ENCODE results near the gene STRN3.

Gene STRN3

DNA sequence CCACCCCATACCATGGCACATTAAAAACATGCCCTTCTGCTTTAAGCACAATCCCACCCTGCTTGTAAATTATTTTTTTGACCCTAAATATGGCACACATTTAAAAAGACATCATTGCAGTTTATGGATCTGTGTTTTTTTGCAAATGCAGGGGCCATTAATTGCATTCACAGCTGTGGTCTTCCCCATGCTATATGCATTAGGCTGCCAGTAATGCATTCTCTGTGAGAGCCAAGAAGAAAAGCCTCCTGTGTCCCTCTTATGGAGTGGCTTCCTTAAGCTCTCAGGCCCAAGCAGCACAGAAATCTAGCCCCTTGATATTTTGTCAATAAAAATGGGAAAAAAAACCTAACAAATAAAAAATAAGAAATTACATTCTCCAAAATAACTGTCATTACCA is 172.2 kb downstream of the STRN3 start:
- no peak for DNase-seq (ENCODE audit: low spot score)
- Histone ChIP-seq H3K4me3 (ENCODE audit: low read length in 2 of 2) (no peak overlapping the region), H3K9ac (ENCODE audit: low read depth, low read length, poor library complexity) (no peak overlapping the region), H2AK5ac (ENCODE audit: low read depth, low read length) (no peak overlapping the region), H2BK12ac (ENCODE audit: low read length) (no peak overlapping the region), H4K91ac (ENCODE audit: low read depth, low read length, poor library complexity) (no peak overlapping the region), H3K4ac (ENCODE audit: low read length) (no peak overlapping the region), H3K18ac (ENCODE audit: low read length) (no peak overlapping the region), H2BK5ac (ENCODE audit: low read length) (no peak overlapping the region), H2BK15ac (ENCODE audit: low read length) (no peak overlapping the region), H3K36me3 (replicated peaks in 1 of 2; ENCODE audit: control insufficient read depth in 2 of 2, insufficient read depth in 2 of 2, low read length in 2 of 2) (no peaks in the 10 kb centered on the region), H3K79me1 (ENCODE audit: low read depth, low read length) (no peaks in the 10 kb centered on the region), H3K14ac (ENCODE audit: low read length) (no peak overlapping the region), H2AFZ (ENCODE audit: low read length) (no peak overlapping the region), H3K9me3 (replicated peaks in 1 of 2; ENCODE audit: control insufficient read depth in 2 of 2, insufficient read depth in 1 of 2, low read depth in 1 of 2, low read length in 2 of 2) (no peaks in the 10 kb centered on the region), H3K4me1 (ENCODE audit: control insufficient read depth in 2 of 2, insufficient read depth in 1 of 2, low read depth in 1 of 2, low read length in 2 of 2) (no peaks in the 10 kb centered on the region), H3K23ac (ENCODE audit: low read depth, low read length, poor library complexity) (no peak overlapping the region), H3K27ac (replicated peaks; ENCODE audit: low read length) (no peak overlapping the region), H3K27me3 (ENCODE audit: control insufficient read depth in 3 of 3, insufficient read depth in 3 of 3, low read depth in 1 of 3, low read length in 3 of 3) (peaks cover 0 to 3% (median 0%) of the 10 kb centered on the region in 3 experiments), H2BK120ac (ENCODE audit: low read depth, low read length) (no peak overlapping the region), H3K4me2 (ENCODE audit: insufficient read depth, low read length, poor library complexity, severe bottlenecking) (no peak overlapping the region), H4K8ac (ENCODE audit: low read depth, low read length) (no peak overlapping the region)

DNA sequence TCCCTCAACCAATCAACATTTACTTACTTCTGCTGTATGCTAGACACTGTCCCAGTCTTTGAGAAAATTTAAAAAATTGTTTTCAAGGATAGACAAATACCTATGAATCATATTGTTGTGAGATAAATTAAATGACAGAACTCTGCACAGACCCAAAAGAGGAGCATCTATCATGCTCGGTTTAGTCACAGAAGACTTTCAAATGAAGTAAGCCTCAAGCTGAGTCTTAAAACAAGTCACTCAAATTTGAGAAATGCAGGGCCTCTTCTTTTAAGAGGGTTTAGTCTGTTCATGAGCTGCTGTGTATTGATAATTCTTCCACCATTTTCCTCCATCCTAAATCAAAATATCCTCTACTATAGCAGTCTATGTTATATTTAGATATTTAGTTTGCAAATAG is 176.2 kb downstream of the STRN3 start:
- no peak overlapping the region for H3K4ac ChIP-seq (ENCODE audit: low read length)
- no peak overlapping the region for H3K14ac ChIP-seq (ENCODE audit: low read length)
- no peak overlapping the region for H2BK15ac ChIP-seq (ENCODE audit: low read length)
- no peak overlapping the region for H2AFZ ChIP-seq (ENCODE audit: low read length)
- H3K4me2 ChIP-seq (ENCODE audit: insufficient read depth, low read length, poor library complexity, severe bottlenecking) = no peak overlapping the region
- no peak overlapping the region for H2BK120ac ChIP-seq (ENCODE audit: low read depth, low read length)
- no peak overlapping the region for H3K27ac ChIP-seq (replicated peaks; ENCODE audit: low read length)
- no peaks in the 10 kb centered on the region for H3K4me1 ChIP-seq (ENCODE audit: control insufficient read depth in 2 of 2, insufficient read depth in 1 of 2, low read depth in 1 of 2, low read length in 2 of 2)
- H3K9ac ChIP-seq (ENCODE audit: low read depth, low read length, poor library complexity) = no peak overlapping the region
- H2BK12ac ChIP-seq (ENCODE audit: low read length) = no peak overlapping the region
- no peak overlapping the region for H2AK5ac ChIP-seq (ENCODE audit: low read depth, low read length)
- H4K91ac ChIP-seq (ENCODE audit: low read depth, low read length, poor library complexity) = no peak overlapping the region
- WGBS, 2 donors (ENCODE audit: extremely low coverage in 2 of 2, insufficient read length in 2 of 2, insufficient replicate concordance in 1 of 2) = no CpG with 5 or more reads among the region's 1 CpG
- H3K36me3 ChIP-seq (replicated peaks in 1 of 2; ENCODE audit: control insufficient read depth in 2 of 2, insufficient read depth in 2 of 2, low read length in 2 of 2) = no peaks in the 10 kb centered on the region
- H3K18ac ChIP-seq (ENCODE audit: low read length) = no peak overlapping the region
- H2BK5ac ChIP-seq (ENCODE audit: low read length) = no peak overlapping the region
- DNase-seq (ENCODE audit: low spot score) = no peak
- H3K27me3 ChIP-seq (ENCODE audit: control insufficient read depth in 3 of 3, insufficient read depth in 3 of 3, low read depth in 1 of 3, low read length in 3 of 3) = peaks cover 0 to 3% (median 0%) of the 10 kb centered on the region in 3 experiments
- no peak overlapping the region for H3K4me3 ChIP-seq (ENCODE audit: low read length in 2 of 2)
- H3K23ac ChIP-seq (ENCODE audit: low read depth, low read length, poor library complexity) = no peak overlapping the region
- H3K9me3 ChIP-seq (replicated peaks in 1 of 2; ENCODE audit: control insufficient read depth in 2 of 2, insufficient read depth in 1 of 2, low read depth in 1 of 2, low read length in 2 of 2) = no peaks in the 10 kb centered on the region
- H4K8ac ChIP-seq (ENCODE audit: low read depth, low read length) = no peak overlapping the region
- H3K79me1 ChIP-seq (ENCODE audit: low read depth, low read length) = no peaks in the 10 kb centered on the region

DNA sequence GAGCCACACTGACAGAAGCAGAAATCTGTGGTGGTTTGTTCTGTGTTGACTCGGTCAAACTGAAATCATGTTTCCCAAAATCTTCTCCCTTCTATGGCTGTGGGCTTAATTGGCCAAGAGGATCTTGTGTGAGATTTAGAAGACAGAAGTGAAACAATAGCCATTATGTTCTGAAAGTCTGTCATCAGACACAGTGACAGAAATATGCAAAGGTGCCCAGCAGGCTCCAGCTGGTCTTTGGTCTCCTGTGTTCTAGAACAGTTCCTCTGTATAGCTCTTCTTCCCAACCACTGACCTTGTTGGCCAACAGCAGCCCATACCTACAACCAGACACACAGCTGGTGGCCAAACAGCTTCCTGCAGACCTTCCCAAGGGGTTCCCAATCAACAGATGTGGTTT is 176.8 kb downstream of the STRN3 start:
- H2BK12ac ChIP-seq (ENCODE audit: low read length) = no peak overlapping the region
- no peak overlapping the region for H3K27ac ChIP-seq (replicated peaks; ENCODE audit: low read length)
- no peak overlapping the region for H2AK5ac ChIP-seq (ENCODE audit: low read depth, low read length)
- H2AFZ ChIP-seq (ENCODE audit: low read length) = no peak overlapping the region
- H3K4me1 ChIP-seq (ENCODE audit: control insufficient read depth in 2 of 2, insufficient read depth in 1 of 2, low read depth in 1 of 2, low read length in 2 of 2) = no peaks in the 10 kb centered on the region
- no peaks in the 10 kb centered on the region for H3K9me3 ChIP-seq (replicated peaks in 1 of 2; ENCODE audit: control insufficient read depth in 2 of 2, insufficient read depth in 1 of 2, low read depth in 1 of 2, low read length in 2 of 2)
- no CpG with 5 or more reads among the region's 1 CpG for WGBS, 2 donors (ENCODE audit: extremely low coverage in 2 of 2, insufficient read length in 2 of 2, insufficient replicate concordance in 1 of 2)
- peaks cover 0 to 3% (median 0%) of the 10 kb centered on the region in 3 experiments for H3K27me3 ChIP-seq (ENCODE audit: control insufficient read depth in 3 of 3, insufficient read depth in 3 of 3, low read depth in 1 of 3, low read length in 3 of 3)
- no peak overlapping the region for H3K4me2 ChIP-seq (ENCODE audit: insufficient read depth, low read length, poor library complexity, severe bottlenecking)
- no peak overlapping the region for H3K4me3 ChIP-seq (ENCODE audit: low read length in 2 of 2)
- H2BK120ac ChIP-seq (ENCODE audit: low read depth, low read length) = no peak overlapping the region
- H3K9ac ChIP-seq (ENCODE audit: low read depth, low read length, poor library complexity) = no peak overlapping the region
- no peaks in the 10 kb centered on the region for H3K36me3 ChIP-seq (replicated peaks in 1 of 2; ENCODE audit: control insufficient read depth in 2 of 2, insufficient read depth in 2 of 2, low read length in 2 of 2)
- no peak overlapping the region for H3K14ac ChIP-seq (ENCODE audit: low read length)
- H3K18ac ChIP-seq (ENCODE audit: low read length) = no peak overlapping the region
- no peak overlapping the region for H2BK15ac ChIP-seq (ENCODE audit: low read length)
- no peak overlapping the region for H3K4ac ChIP-seq (ENCODE audit: low read length)
- DNase-seq (ENCODE audit: low spot score) = no peak
- no peak overlapping the region for H4K91ac ChIP-seq (ENCODE audit: low read depth, low read length, poor library complexity)
- no peak overlapping the region for H4K8ac ChIP-seq (ENCODE audit: low read depth, low read length)
- H3K79me1 ChIP-seq (ENCODE audit: low read depth, low read length) = no peaks in the 10 kb centered on the region
- H3K23ac ChIP-seq (ENCODE audit: low read depth, low read length, poor library complexity) = no peak overlapping the region
- H2BK5ac ChIP-seq (ENCODE audit: low read length) = no peak overlapping the region

DNA sequence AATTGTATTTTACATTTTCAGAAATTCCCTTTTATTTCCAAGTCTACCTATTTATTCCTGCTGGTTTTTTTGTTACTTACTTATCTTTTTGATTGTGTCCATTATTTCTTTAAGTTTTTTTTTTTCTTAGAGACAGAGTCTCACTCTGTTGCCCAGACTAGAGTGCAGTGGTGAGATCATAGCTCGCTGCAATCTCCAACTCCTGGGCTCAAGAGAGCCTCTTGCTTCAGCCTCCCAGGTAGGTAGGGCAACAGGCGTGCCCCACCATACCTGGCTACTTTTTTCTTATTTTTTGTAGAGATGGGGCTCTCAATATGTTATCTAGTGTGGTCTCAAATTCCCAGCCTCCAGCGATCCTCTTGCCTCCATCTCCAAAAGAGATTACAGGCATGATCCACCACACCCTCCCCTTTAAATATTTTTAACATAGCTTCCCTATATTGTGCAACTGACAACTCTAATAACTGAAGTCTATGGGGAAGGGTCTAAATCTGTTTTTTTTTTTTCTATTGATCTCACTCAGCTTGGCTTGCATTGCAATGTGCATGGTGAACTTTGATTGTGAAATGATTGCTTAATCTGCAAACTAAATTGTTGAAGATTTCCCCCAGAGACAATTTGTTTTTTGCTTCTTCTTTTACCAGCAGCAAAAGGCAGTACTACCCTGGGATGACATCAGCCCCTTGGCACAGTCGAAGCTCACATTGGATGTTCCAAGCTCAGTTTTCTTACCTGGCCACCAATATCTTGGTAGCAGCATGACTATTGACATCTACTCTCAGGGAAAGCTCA is 177.5 kb downstream of the STRN3 start:
- Histone ChIP-seq H2AFZ (ENCODE audit: low read length) (no peak overlapping the region), H3K4me1 (ENCODE audit: control insufficient read depth in 2 of 2, insufficient read depth in 1 of 2, low read depth in 1 of 2, low read length in 2 of 2) (no peaks in the 10 kb centered on the region), H3K18ac (ENCODE audit: low read length) (no peak overlapping the region), H3K4ac (ENCODE audit: low read length) (no peak overlapping the region), H2BK5ac (ENCODE audit: low read length) (no peak overlapping the region), H3K14ac (ENCODE audit: low read length) (no peak overlapping the region), H2AK5ac (ENCODE audit: low read depth, low read length) (no peak overlapping the region), H2BK12ac (ENCODE audit: low read length) (no peak overlapping the region), H3K27me3 (ENCODE audit: control insufficient read depth in 3 of 3, insufficient read depth in 3 of 3, low read depth in 1 of 3, low read length in 3 of 3) (peaks cover 0 to 3% (median 0%) of the 10 kb centered on the region in 3 experiments), H3K36me3 (replicated peaks in 1 of 2; ENCODE audit: control insufficient read depth in 2 of 2, insufficient read depth in 2 of 2, low read length in 2 of 2) (no peaks in the 10 kb centered on the region), H3K23ac (ENCODE audit: low read depth, low read length, poor library complexity) (no peak overlapping the region), H3K27ac (replicated peaks; ENCODE audit: low read length) (no peak overlapping the region), H2BK15ac (ENCODE audit: low read length) (no peak overlapping the region), H3K79me1 (ENCODE audit: low read depth, low read length) (no peaks in the 10 kb centered on the region), H2BK120ac (ENCODE audit: low read depth, low read length) (no peak overlapping the region), H3K9ac (ENCODE audit: low read depth, low read length, poor library complexity) (no peak overlapping the region), H4K91ac (ENCODE audit: low read depth, low read length, poor library complexity) (no peak overlapping the region), H3K9me3 (replicated peaks in 1 of 2; ENCODE audit: control insufficient read depth in 2 of 2, insufficient read depth in 1 of 2, low read depth in 1 of 2, low read length in 2 of 2) (no peaks in the 10 kb centered on the region), H4K8ac (ENCODE audit: low read depth, low read length) (no peak overlapping the region), H3K4me3 (ENCODE audit: low read length in 2 of 2) (no peak overlapping the region), H3K4me2 (ENCODE audit: insufficient read depth, low read length, poor library complexity, severe bottlenecking) (no peak overlapping the region)
- no peak for DNase-seq (ENCODE audit: low spot score)
- no CpG with 5 or more reads among the region's 4 CpGs for WGBS, 2 donors (ENCODE audit: extremely low coverage in 2 of 2, insufficient read length in 2 of 2, insufficient replicate concordance in 1 of 2)

Measured in neuronal stem cell (in vitro differentiated cells).